IPS-11a (cell line): ENCODE measurements around the gene ALG9.
A peak's percentile ranks its signal among the peaks of the same experiment; 100 is the strongest.
"Not testable (repeated sequence)": the region's sequence is repeated elsewhere in the genome, so short reads cannot be mapped to it uniquely, and the experiment has no call there.

ENCODE experiments used
- H3K4me3 ChIP-seq: one replicate; pipeline ENCODE4 v1.5.1; 2013; ENCODE audit warnings: low read depth, low read length, control low read depth

ALG9 gene

GRCh38 chr11:111870886-111871692 is at the start of gene ALG9:
Gene ALG9 (minus strand): TSS chr11:111871581. CDS start chr11:111871482, 99 bp downstream.
- H3K4me3 ChIP-seq, result peak within 1 kb of the TSS; percentile 69

DNA sequence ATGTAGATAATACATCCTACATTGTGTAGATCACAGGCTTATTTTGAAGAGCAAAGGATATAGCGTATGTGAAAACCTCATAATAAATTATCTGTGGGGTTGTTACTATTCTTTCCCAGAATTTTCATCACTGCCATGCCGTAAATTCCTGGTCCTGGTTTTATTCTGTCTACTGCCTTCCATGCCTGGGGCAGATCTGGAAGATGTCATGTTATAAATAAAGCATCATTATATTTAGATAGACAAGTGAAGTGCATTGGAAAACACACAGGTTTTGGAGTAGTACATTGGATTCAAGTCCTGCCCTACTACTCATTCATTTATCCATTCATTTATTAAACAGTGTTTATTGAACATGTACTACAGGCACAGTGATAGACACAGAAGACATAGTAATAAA is 49.5 kb upstream of the ALG9 start:
- H3K4me3 ChIP-seq, result no peak overlapping the region

DNA sequence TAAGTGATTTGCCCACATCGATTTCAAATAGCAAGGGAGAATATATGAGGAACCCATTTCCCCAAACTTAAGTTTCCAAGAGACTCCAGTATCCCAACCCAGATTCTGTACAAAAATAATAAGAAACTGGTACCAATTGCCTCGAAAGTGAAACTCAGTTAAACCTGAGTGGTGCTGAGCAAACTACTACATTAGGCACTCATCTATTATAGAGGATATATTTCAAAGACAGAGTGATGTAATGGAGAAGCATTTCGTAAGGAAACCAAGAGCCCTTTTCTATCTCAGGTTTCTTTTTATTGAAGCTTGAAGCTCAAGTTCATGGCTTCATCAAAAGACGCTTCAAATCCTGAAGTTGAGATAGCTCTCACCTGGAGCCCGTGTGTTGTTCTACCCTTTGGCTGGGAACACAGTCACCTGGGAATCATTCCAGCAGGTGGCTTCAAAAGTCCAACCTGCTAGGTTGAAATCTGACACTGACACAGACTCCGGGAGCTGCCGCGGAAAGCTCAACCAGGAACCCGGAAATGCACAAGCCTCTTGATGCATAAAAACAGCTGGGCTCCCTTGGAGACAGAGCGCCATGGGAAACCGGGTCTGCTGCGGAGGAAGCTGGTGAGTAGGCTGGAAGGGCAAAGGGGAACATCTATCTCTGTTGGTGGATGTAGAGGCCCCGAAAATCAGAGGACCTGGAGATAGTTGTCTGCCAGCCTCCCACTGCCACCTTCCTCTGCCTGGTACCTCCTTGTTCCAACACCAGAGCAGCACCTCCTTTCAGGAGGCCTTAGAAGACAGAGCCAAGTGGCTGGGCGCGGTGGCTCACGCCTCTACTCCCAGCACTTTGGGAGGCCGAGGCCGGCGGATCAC is 47.2 kb upstream of the ALG9 start, which contains the start of gene C11orf52:
C11orf52 (plus strand) TSS at position 524 of the 867 bp plus-strand sequence; CDS start at position 584, 60 bp downstream.
- no peak within 1 kb of the TSS for H3K4me3 ChIP-seq

DNA sequence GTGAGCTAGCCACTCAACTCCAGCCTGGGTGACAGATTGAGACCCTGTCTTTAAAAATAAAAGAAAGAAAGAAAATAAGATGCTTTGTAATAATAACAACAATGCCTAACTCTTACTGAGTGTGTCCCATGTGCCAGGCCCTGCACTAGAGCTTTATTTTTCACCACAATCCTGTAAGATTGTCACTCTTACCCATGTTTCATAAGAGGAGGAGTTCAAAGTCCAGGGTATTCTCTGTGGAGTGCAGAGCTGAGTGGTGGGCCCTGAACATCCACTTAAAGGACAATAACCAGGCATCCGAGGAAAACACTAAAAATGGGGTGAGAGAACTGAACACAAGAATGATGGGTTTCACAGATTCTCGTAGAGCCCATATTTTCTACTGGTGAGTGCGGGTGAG is 46.4 kb upstream of the ALG9 start:
- H3K4me3 ChIP-seq, result no peak overlapping the region

DNA sequence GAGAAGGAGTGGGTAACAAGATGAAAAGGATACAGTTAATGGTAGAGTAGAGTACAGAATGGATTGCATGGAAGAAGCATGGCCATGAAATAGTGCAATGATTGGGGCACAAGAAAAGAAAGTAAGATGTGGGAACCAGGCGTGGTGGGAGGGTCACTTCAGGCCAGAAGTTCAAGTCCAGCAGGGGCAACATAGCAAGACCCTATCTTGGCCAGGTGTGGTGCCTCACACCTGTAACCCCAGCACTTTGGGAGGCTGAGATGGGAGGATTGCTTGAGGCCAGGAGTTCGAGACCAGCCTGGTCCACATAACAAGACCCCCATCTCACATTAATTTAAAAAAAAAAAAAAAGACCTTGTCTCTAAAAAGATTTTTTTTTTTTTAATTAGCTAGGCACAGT is 45.9 kb upstream of the ALG9 start:
- no peak overlapping the region for H3K4me3 ChIP-seq

- no peak overlapping the region for H3K4me3 ChIP-seq
These were observed 45.4 kb upstream of the ALG9 start for GRCh38 chr11:111916768-111917167.

DNA sequence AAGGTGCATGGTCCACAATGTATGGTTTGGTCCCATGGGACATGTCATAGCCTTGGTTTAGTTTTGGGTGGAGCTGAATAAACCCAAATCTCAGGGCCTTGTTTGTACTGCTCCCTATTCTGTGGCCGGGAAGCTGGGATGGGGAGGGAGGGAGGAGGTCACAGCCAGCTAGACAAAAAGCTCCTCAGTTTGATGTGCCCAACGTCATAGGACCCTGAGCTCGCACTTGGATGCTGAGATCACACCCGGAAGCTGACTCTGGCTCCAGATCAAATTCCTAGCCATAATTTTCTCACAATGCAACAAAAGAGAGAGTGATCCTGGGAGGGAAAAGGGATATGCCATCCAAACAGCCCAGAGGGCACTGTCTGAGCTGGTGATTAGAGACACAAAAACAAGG is 42.6 kb upstream of the ALG9 start:
- H3K4me3 ChIP-seq, result no peak overlapping the region

DNA sequence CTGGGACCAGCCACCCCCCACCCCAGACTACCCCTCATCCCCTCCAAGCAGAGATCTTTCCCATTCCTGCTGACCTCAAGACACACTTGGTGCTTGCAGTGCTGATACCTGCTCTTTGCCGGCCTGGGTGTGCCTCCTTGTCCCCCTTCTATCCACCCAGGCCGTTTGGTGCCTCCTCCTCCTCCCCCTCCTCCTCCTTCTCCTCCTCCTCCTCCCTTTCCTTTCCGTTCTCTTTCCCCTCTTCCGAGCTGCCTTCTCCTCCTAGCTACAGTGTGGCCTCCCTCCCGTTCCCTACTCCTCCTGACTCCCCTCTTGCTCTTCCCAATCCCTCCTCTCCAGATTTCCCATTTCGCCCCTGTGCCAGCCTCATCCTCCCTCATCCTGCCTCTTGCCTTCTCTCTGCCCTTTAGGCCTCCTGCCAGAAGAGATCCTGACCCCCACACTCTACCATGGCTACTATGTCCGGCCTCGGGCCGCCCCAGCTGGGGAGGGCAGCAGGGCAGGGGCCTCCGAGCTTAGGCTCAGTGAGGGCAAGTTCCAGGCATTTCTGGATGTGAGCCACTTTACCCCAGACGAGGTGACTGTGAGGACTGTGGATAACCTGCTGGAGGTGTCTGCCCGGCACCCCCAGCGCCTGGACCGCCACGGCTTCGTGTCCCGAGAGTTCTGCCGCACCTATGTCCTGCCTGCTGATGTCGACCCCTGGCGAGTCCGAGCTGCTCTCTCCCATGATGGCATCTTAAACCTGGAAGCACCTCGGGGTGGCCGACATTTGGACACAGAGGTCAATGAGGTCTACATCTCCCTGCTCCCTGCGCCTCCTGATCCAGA is 41.9 kb upstream of the ALG9 start:
- H3K4me3 ChIP-seq, result no peak overlapping the region

DNA sequence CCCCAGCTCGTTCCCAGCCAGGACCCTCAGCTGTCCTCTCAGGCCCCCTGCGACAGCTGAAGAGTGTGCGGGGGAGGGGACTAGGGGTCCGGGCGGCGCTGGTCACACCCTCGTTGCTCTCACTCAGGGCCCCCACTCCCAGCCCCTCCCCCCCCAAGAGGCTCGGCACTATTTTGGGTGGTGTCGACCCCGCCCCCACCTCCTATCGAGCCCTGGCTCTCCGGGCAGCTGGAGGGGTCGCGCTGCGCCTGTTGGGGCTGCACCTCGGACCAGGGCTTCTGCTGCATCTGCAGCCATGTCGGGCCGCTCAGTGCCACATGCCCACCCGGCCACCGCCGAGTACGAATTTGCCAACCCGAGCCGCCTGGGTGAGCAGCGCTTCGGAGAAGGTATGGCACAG is 41.2 kb upstream of the ALG9 start, which contains the start of gene HSPB2:
HSPB2 (plus strand) TSS at position 200 of the 400 bp plus-strand sequence; CDS start at position 296, 96 bp downstream.
- H3K4me3 ChIP-seq, result no peak within 1 kb of the TSS

DNA sequence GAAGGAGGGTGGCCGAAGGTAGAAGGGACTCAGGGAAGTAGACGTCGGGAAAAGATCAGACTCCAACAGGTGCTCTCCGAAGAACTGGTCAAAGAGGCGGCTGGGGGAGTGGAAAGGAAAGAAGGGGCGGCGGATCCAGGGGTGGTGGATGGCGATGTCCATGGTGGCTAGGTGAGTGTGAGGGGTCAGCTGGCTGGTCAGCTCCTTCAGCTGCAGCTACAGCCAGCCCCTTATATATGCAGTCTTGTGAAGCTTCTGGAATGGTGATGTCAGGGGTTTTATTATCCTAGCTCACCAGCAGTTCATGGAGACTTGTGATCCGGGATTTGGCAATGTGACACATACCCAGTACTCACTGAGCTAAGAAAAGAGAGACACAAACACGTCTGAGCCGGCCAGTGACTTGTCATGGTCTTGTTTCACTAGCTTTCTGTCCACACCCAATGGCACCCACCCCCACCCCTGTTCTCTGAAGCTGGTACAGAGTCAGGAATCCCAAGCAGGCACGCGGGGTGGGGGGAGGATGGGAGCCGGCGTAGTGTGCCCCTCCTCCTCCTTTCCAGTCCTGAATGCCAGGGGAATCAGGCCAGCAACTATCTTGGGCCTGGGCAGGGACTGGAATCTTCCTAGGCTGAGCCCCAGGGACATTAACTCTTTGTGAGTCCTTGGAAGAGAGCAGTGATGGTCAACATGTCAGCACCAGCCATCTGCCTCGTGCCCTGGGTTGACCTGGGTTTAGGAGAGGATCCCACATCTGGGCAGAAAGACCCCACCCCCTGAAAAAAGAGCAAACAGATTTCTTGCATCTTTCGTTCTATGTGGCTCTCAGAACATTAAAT is 40.4 kb upstream of the ALG9 start, which contains the start of gene CRYAB:
CRYAB (minus strand) TSS at position 208 of the 839 bp plus-strand sequence; CDS start at position 162, 46 bp downstream.
- no peak within 1 kb of the TSS for H3K4me3 ChIP-seq

- H3K4me3 ChIP-seq, result no peak overlapping the region
These were observed 39.5 kb upstream of the ALG9 start for GRCh38 chr11:111910676-111911562.

- H3K4me3 ChIP-seq, result no peak overlapping the region
These were observed 38.0 kb upstream of the ALG9 start for GRCh38 chr11:111909378-111909777.

DNA sequence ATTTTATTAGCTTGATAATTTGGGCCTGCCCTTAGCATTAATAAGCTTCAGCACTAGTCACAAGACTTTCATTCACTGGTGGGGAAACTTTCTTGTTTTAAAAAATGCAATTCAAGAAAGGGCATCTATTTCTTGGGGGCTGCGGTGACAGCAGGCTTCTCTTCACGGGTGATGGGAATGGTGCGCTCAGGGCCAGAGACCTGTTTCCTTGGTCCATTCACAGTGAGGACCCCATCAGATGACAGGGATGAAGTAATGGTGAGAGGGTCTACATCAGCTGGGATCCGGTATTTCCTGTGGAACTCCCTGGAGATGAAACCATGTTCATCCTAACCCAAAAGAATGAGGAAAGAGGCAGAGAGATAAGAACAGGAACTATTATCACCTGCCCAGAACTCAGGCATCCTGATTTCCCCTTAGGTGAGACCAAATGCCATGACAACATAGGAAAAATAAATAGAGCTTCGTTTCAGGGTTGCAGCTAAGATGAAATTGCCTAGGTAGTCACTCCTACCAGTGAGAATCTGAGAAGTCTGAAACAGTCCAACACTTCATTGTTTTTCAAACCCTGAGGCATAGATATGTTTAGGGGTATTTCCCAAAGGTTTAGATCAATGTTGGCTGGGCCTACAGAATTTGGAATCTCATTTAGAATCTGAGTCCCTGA is 37.4 kb upstream of the ALG9 start:
- H3K4me3 ChIP-seq, result no peak overlapping the region

- H3K4me3 ChIP-seq, result no peak overlapping the region
These were observed 35.3 kb upstream of the ALG9 start for GRCh38 chr11:111906680-111907079.

DNA sequence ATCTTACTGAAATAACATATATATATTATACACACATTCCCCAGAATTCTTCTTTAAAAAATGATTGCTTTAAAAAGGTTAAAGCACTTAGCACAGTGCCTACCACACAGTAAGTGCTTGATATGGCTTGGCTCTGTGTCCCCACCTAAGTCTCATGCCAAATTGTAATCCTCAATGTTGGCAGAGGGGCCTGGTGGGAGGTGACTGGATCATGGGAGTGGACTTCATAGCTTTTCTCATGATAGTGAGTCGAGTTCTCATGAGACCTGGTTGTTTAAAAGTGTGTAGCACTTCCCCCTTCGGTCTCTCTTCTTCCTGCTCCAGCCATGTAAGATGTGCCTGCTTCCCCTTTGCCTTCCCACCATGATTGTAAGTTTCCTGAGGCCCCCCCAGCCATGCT is 34.0 kb upstream of the ALG9 start:
- no peak overlapping the region for H3K4me3 ChIP-seq

GRCh38 chr11:111886844-111887243 is 15.5 kb upstream of the ALG9 start:
- no peak overlapping the region for H3K4me3 ChIP-seq

DNA sequence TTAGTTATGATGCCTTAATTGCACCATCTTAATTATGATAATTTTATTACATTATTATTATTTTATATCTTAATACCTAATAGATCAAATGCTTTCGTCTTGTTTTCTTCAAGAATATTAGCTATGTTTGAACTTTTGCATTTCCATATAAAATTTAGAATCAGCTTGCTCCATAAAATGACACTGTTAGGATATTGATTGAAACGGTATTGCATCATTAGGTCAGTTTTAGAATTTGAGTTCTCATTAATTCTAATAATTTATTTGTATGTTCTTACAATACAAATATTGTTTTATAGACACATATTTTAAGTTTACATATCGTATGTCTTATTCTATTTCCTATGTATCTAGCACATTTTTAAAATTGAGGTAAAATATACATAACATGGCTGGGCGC is 14.7 kb upstream of the ALG9 start:
- H3K4me3 ChIP-seq, result no peak overlapping the region

DNA sequence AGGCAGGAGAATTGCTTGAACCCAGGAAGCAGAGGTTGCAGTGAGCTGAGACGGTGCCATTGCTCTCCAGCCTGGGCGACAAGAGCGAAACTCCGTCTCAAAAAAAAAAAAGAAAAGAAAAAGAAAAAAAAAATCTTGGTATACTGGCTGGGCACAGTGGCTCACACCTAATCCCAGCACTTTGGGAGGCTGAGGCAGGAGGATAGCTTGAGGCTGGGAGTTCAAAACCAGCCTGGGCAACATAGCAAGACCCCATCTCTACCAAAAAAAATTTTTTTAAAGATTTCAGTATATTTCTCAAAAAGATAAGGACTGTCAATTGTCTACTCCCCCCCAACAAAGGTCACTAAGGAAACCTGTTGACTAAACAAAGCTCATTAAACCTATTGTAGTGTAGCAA is 13.7 kb upstream of the ALG9 start:
- H3K4me3 ChIP-seq, result not testable (repeated sequence)
